GM19193 (cell line): ENCODE measurements around the gene EDDM3A.

Source experiments
- POLR2A ChIP-seq: IDR thresholded peaks from 4 replicates; pipeline ENCODE4 v1.6.1; 2011; ENCODE audit not compliant: insufficient read depth, insufficient read length; ENCODE audit errors: extremely low read depth

Gene EDDM3A

DNA sequence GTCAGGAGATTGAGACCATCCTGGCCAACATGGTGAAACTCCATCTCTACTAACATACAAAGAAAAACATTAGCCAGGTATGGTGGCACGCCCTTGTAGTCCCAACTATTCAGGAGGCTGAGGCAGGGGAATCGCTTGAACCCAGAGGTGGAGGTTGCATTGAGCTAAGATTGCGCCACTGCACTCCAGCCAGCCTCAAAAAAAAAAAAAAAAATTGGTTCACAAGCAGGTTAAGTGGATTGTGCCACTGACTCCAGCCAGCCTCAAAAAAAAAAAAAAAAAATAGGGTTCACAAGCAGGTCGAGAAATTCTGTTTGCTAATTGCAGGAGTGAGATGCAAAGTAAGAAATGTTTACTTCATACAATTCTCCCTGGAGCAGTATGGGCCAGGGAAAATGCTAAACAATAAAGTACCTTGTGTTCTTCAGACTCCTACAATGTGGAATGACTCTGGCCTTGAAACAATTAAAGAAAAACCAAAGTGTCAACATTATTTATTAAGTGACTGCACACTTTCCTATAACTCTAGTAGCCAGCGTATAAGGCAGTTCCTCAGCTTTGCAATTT lies 28.7 kb downstream of the EDDM3A start:
- TF ChIP-seq POLR2A: no peak

DNA sequence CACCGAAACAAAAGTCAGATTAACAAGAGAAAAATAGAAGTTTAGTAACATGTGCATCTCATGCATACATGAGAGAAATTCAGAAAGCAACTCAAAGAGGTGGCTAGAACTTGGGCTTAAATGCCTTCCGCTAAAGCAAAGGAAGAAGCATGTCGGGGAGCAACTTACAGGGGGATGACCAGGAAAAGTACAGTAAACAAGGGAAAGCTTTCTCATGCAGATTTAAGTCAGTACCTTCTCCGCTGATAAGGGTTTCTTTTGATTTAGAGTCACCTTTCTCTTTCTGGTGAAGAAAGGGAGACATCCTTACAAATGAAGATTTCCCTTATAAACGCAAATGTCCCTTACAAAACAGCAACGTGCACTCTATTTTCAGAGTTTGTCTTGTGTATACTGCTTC lies 29.4 kb downstream of the EDDM3A start:
- no peak for TF ChIP-seq POLR2A

DNA sequence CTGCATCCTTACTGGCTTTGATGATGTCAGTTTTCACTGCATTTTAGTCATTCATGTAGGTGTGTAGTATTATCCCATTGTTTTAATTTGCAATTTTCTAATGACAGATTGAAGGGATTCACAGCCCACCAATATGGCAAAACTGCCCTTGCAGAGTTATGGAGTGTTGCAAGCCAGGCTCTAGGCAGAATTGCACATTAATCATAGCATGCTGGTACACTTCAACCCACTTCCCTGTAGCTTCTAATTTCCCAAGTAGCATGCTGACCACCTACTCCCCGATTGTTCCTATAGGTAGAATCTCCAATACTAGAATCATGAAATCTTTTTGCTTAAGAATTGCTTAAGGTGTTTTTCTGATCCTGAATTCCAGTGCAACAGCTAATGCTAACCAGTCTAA lies 30.2 kb downstream of the EDDM3A start:
- no peak for TF ChIP-seq POLR2A

DNA sequence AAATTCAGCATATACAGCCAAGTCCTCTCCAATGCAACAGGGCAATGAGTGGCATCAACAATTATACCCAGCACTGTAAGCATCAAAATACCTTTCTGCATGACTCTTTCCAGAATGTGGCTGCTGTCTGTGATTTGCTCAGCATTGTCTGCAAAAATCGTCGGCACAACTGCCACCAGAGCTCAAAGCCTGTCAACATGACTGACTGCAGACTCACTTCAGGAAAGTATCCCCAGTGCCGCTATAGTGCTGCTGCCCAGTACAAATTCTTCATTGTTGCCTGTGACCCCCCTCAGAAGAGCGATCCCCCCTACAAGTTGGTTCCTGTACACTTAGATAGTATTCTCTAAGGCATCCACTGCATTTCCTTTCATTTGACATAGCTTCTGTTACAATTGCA lies 36.1 kb downstream of the EDDM3A start:
- no peak for TF ChIP-seq POLR2A

DNA sequence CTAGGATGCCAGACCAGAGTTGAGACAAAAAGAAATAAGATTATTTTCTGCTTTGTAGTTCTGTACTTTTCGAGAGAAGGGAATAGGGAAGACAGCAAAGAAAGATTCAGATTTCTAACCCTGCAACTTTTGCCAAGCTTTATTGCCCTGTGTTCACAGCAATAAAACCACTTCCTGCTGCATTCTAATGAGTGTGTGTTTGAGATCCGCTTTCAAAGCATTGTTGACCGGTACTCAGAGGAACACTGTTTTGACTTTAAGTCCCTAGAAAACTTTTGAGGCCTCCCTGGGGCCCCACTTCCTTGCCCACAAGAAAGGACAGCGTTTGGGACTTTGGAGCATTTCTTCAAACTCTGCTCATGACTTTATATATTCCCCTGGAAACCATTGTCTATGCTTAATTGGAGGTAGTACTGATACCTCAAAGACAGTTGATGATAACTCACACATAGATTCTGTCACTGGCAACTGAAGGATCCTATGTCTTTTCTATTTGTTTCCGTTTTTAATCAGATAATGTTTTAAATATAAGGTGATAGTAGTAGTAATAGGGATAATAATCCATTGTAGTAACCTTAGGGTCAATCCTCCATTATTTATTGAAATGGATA lies 36.7 kb downstream of the EDDM3A start:
- TF ChIP-seq POLR2A: no peak

DNA sequence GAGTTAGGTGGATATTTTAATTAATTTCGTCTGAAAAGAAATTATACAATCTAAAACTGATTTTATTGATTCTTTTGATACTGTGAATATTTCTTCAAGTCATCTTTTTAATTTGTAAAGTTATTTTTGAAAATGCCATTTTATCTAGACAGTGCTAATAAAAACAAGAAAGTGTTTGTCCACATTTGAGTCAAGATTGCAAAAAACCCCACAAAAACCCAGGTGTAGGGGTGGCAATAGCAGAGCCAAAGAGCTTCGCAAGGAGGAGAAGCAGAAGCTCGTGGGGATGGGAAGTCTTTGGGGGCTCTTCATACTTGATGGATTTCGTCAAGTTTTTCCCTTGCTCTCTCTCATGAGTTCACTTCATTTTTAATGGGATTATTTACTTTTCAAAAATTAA lies 41.3 kb downstream of the EDDM3A start:
- TF ChIP-seq POLR2A: no peak

DNA sequence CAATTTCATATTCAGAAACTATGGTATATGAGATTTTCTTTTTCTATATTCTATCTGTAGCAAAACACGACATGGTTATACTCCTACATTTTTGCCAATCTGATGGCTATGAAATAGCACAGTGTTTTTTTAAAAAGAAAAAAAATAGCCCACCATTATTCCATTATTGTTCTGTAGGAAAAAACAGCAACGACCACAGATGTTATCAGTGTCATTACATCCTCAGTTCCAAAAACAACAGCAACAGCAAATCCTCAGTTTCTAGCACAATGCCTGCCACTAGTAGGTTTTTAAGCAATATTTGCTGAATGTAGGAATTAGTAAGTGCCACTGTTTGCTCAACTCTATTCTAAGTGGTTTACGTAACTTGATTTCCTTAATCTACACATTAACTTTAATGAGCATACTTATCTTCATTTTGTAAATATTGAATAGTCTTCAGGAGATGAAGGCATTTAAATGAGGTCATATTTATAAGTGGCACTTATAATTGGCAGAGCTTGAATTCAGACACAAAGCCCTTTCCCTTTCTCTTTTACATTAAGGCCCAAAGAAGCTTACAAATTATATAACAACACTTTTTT lies 43.6 kb downstream of the EDDM3A start:
- TF ChIP-seq POLR2A: no peak

DNA sequence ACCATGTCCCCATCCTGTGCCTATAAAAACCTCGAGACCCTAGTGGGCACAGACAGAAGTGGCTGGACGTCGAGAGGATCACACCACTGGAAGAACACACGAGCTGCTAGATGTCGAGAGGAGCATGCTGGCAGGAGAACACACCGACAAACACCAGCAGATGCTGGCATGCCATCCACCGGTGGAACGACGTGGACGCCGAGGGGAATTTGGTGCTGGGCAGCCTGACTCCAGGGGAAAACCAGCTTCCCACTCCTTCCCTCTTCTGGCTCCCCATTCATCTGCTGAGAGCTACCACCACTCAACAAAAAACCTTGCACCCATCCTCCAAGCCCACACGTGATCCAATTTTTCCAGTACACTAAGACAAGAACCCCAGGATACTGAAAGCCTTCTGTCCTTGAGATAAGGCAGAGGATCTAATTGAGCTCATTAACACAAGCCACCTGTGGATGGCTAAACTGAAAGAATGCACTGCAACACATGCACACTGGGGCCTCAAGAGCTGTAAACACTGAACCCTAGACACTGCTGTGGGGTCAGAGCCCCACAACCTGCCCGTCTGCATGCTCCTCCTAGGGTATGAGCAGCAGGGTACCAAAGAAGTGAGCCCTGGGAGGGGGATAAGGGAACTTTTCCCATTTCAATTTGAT lies 44.9 kb downstream of the EDDM3A start:
- no peak for TF ChIP-seq POLR2A

DNA sequence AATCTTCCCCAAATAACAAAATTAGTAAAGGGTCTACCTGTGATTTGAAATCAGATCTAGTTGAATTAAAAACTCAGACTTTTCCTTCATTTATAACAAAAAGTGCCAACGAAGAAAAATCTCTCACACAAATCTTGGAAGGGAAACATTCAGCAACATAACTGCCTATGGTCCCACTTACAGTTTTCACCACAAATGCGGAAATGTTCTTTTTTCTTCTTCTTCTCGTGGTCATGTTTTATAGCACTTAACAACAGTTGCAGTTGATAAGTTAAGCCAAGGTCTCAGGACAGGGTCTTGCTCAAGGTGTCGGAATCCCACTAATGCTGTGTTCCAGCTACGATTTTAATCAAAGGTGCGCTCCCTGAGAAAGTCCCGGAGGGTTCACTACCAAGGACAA lies 45.5 kb downstream of the EDDM3A start:
- no peak for TF ChIP-seq POLR2A

DNA sequence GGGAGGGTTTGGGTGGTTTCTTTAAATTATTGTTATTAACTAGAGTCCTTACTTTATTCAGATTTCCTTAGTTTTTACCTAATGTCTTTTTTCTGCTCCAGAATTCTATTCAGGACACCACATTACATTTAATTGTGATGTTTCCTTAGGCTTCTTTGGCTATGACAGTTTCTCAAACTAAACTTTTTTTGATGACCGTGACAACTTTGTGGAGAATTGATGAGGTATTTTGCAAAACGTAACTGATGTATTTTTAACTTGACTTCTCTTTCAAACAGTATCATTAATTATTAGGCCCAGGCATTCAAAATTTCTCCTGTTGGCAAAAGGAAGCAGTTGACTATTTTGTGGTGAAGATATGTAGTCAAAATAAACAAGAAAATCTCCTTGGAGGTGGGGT lies 45.9 kb downstream of the EDDM3A start:
- TF ChIP-seq POLR2A: no peak

DNA sequence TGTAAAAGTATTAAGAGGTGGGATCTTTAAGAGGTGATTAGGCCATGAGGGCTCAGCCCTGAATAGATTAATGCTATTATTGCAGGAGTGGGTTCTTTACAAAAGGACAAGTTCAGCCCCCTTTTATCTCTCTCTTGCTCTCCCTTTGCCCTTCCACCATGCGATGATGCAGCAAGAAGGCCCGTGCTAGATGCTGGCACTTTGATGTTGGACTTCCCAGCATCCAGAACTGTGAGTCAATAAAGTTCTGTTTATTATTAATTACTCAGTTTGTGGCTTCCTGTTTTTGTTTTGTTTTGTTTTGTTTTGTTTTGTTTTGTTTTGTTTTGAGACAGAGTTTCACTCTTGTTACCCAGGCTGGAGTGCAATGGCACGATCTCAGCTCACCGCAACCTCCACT lies 46.9 kb downstream of the EDDM3A start:
- no peak for TF ChIP-seq POLR2A

DNA sequence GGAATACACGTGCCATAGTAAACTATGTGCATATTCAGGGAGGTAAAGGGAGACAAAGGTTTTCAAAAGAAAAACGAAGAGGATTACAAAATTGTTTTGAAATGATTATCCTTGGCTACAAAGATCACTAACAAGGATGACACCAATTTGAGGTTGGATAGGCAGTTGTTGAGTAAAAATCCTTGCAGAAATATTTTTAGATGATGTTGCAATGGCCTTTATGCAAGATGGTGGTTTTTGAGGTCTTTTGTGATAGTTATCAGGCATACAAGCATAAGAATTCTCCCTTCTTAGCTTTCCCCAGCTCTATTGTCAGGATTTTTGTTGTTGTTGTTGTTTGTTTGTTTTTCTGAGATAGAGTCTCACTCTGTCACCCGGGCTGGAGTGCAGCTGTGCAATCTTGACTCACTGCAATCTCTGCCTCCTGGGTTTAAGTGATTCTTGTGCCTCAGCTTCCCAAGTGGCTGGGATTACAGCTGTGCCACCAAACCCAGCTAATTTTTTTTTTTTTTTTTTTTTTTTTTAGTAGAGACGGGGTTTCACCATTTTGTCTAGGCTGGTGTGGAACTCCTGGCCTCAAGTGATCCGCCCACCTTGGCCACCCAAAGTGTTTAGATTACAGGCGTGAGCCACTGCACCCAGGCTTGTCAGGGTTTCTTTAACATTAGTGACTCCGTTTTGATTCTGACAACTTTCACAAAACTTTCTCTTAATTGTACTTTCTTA lies 49.1 kb downstream of the EDDM3A start:
- TF ChIP-seq POLR2A: no peak

DNA sequence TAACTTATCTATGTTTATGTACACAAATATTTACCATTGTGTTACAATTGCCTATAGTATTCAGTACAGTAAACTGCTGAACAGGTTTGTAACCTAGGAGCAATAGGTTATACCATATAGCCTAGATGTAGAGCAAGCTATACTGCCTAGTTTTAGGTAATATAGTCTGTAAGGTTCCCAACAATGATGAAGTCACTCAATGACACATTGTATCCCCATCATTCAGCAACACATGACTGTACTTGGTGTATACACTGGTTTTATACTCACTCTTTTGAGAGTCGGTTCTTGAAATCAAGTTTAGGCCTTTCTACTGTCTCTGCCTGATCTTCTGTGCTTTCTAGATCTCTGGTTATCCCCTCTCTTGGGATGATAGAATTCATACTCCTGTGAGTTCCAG lies 51.5 kb downstream of the EDDM3A start:
- TF ChIP-seq POLR2A: no peak
